Vagina (tissue), 2 donors: Measurements from ENCODE around the gene MARCHF5. TPM values are rescaled to one million over a fixed set of nuclear protein-coding genes. Genes with fewer than 3 reads are reported as not detected.

Experiments
- DNase-seq, 2 donors: peaks; one replicate each; pipeline ENCODE4 v3.0.0-alpha.2; 2017; ENCODE audit errors: extremely low spot score in 2 of 2
- H3K27ac ChIP-seq: fragments of 200-600 bp; sonication (generic); one replicate; pipeline ENCODE4 v1.5.1; 2019
- H3K27me3 ChIP-seq: fragments of 200-600 bp; sonication (generic); one replicate; pipeline ENCODE4 v1.5.1; 2019
- H3K36me3 ChIP-seq, 2 donors: fragments of 200-600 bp; sonication (generic); one replicate each; pipeline ENCODE4 v1.5.1; 2017 to 2019
- H3K4me1 ChIP-seq: fragments of 200-600 bp; sonication (generic); one replicate; pipeline ENCODE4 v1.5.1; 2019
- H3K4me3 ChIP-seq, 2 donors: fragments of 200-600 bp; sonication (generic); 1 replicate in 1 of 2; 2 replicates in 1 of 2; pipeline ENCODE4 v1.5.1; 2016 to 2019
- H3K9me3 ChIP-seq: fragments of 200-600 bp; sonication (generic); one replicate; pipeline ENCODE4 v1.5.1; 2019
- POLR2A ChIP-seq, 2 donors: fragments of 450-650 bp; IDR thresholded peaks; one replicate each; pipeline ENCODE4 v1.6.1; 2017; ENCODE audit warnings: antibody characterized with exemption in 2 of 2, mild to moderate bottlenecking in 2 of 2, moderate library complexity in 2 of 2
- POLR2AphosphoS5 ChIP-seq, 2 donors: sonication (generic); formaldehyde crosslinking; IDR thresholded peaks; one replicate each; pipeline ENCODE4 v1.9.0; 2017; ENCODE audit warnings: antibody characterized with exemption in 2 of 2, mild to moderate bottlenecking in 2 of 2, low read depth in 1 of 2; ENCODE audit not compliant: insufficient read depth in 1 of 2
- intact Hi-C: fragments of 100-400 bp; cut with DNase I; formaldehyde crosslinking; loops from one replicate; pipeline ENCODE4 v1.15.1; 2023
- total RNA-seq: library from RNA; depleted of rRNA; stranded (reverse); fragments of >200 nt; gene quantifications from one replicate; pipeline ENCODE4 v1.2.3, GENCODE V29; 2016
- TF ChIP-seq, protein P1 (sequence below), 3 experiments: fragments of 450-650 bp in 2 of 3; fragments of 200-600 bp in 1 of 3; sonication (generic) in 1 of 3; IDR thresholded peaks; one replicate each; pipeline ENCODE4 v1.5.1; 2017 to 2019; ENCODE audit warnings: antibody characterized with exemption in 3 of 3, mild to moderate bottlenecking in 2 of 3, moderate library complexity in 2 of 3

Gene MARCHF5
- total RNA-seq, 1 donor from 2014 or later, result 18.9 TPM

- no peaks in the 10 kb centered on the region for H3K4me1 ChIP-seq
- intact Hi-C loops, result no loop called here
Observed at GRCh38 chr10:92350411-92350810, 59.4 kb downstream of the MARCHF5 start.

GRCh38 chr10:92354587-92354986, 63.6 kb downstream of the MARCHF5 start:
- no peak for DNase-seq
- intact Hi-C loops, result no loop called here
- no peaks in the 10 kb centered on the region for H3K9me3 ChIP-seq
- H3K27me3 ChIP-seq, result no peaks in the 10 kb centered on the region
- no peak overlapping the region for H3K27ac ChIP-seq
- H3K4me1 ChIP-seq, result no peaks in the 10 kb centered on the region
- no peak for TF ChIP-seq POLR2A (IDR thresholded peaks at IDR 0.05)
- TF ChIP-seq POLR2AphosphoS5 (IDR thresholded peaks at IDR 0.05; ENCODE audit: insufficient read depth in 1 of 2, low read depth in 1 of 2), result no peak
- TF ChIP-seq, protein P1, sequence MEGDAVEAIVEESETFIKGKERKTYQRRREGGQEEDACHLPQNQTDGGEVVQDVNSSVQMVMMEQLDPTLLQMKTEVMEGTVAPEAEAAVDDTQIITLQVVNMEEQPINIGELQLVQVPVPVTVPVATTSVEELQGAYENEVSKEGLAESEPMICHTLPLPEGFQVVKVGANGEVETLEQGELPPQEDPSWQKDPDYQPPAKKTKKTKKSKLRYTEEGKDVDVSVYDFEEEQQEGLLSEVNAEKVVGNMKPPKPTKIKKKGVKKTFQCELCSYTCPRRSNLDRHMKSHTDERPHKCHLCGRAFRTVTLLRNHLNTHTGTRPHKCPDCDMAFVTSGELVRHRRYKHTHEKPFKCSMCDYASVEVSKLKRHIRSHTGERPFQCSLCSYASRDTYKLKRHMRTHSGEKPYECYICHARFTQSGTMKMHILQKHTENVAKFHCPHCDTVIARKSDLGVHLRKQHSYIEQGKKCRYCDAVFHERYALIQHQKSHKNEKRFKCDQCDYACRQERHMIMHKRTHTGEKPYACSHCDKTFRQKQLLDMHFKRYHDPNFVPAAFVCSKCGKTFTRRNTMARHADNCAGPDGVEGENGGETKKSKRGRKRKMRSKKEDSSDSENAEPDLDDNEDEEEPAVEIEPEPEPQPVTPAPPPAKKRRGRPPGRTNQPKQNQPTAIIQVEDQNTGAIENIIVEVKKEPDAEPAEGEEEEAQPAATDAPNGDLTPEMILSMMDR (IDR thresholded peaks at IDR 0.05), result no peak
- H3K36me3 ChIP-seq, result peaks cover 0 to 17% of the 10 kb centered on the region in 2 donors
- no peak overlapping the region for H3K4me3 ChIP-seq

More at GRCh38 chr10:92350411-92350810, 59.4 kb downstream of the MARCHF5 start:
- H3K27ac ChIP-seq, result no peak overlapping the region
- H3K36me3 ChIP-seq, result peaks cover 0 to 19% of the 10 kb centered on the region in 2 donors
- H3K27me3 ChIP-seq, result no peaks in the 10 kb centered on the region
- DNase-seq, result no peak
- TF ChIP-seq POLR2AphosphoS5 (IDR thresholded peaks at IDR 0.05; ENCODE audit: insufficient read depth in 1 of 2, low read depth in 1 of 2) (no peak), POLR2A (IDR thresholded peaks at IDR 0.05) (no peak)
- TF ChIP-seq, protein P1 (IDR thresholded peaks at IDR 0.05), result no peak
- no peak overlapping the region for H3K4me3 ChIP-seq
- H3K9me3 ChIP-seq, result no peaks in the 10 kb centered on the region

DNA sequence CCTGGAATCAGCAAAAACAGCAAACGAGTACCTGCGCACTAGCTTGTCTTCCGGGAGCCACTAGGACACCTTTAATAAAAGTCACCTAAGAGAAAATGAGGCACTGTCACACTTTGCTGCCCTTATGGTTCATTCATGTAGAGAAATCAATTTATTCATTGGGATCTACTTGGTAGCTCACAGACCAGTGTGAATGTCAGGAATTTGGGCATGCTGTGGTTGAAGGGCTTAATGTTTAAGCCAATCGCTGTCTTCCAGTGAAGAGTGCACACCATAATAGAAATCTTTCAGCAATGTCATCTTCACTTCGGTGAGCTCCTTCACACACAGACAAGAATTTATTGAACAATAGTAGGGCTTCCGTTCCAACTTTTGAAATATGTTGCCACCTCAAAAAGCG, 65.1 kb downstream of the MARCHF5 start:
- intact Hi-C loops, result no loop called here
- no peaks in the 10 kb centered on the region for H3K4me1 ChIP-seq
- no peaks in the 10 kb centered on the region for H3K27me3 ChIP-seq
- no peaks in the 10 kb centered on the region for H3K9me3 ChIP-seq
- no peak overlapping the region for H3K4me3 ChIP-seq
- no peak overlapping the region for H3K27ac ChIP-seq
- DNase-seq, result no peak
- peaks cover 0 to 4% of the 10 kb centered on the region in 2 donors for H3K36me3 ChIP-seq
- TF ChIP-seq, protein P1 (IDR thresholded peaks at IDR 0.05), result no peak
- TF ChIP-seq POLR2AphosphoS5 (IDR thresholded peaks at IDR 0.05; ENCODE audit: insufficient read depth in 1 of 2, low read depth in 1 of 2) (no peak), POLR2A (IDR thresholded peaks at IDR 0.05) (no peak)

GRCh38 chr10:92363498-92363897, 72.5 kb downstream of the MARCHF5 start:
- H3K4me1 ChIP-seq, result no peaks in the 10 kb centered on the region
- no peak for TF ChIP-seq POLR2AphosphoS5 (IDR thresholded peaks at IDR 0.05; ENCODE audit: insufficient read depth in 1 of 2, low read depth in 1 of 2)
- TF ChIP-seq, protein P1 (IDR thresholded peaks at IDR 0.05), result no peak
- no peak for TF ChIP-seq POLR2A (IDR thresholded peaks at IDR 0.05)
- no peaks in the 10 kb centered on the region for H3K27me3 ChIP-seq
- no peak overlapping the region for H3K4me3 ChIP-seq
- H3K36me3 ChIP-seq, result no peaks in the 10 kb centered on the region
- intact Hi-C loops, result no loop called here
- H3K27ac ChIP-seq, result no peak overlapping the region
- no peak for DNase-seq
- H3K9me3 ChIP-seq, result no peaks in the 10 kb centered on the region

GRCh38 chr10:92366412-92367021, 75.5 kb downstream of the MARCHF5 start:
- Histone ChIP-seq H3K27ac (no peak overlapping the region), H3K36me3 (no peaks in the 10 kb centered on the region), H3K4me3 (no peak overlapping the region), H3K27me3 (no peaks in the 10 kb centered on the region), H3K9me3 (no peaks in the 10 kb centered on the region), H3K4me1 (no peaks in the 10 kb centered on the region)
- intact Hi-C loops, result no loop called here
- no peak for TF ChIP-seq POLR2A (IDR thresholded peaks at IDR 0.05)
- TF ChIP-seq, protein P1 (IDR thresholded peaks at IDR 0.05), result no peak
- TF ChIP-seq POLR2AphosphoS5 (IDR thresholded peaks at IDR 0.05; ENCODE audit: insufficient read depth in 1 of 2, low read depth in 1 of 2), result no peak
- DNase-seq, result no peak
